Thyroid gland (tissue), 4 donors: ENCODE data around the gene PRH1.

Source experiments
- CTCF ChIP-seq, 6 experiments: fragments of 200-600 bp in 3 of 6; fragments of 450-650 bp in 3 of 6; sonication (generic) in 3 of 6; IDR thresholded peaks; one replicate each; pipeline ENCODE4 v1.5.1; 2016 to 2019; ENCODE audit warnings: antibody characterized with exemption in 6 of 6, mild to moderate bottlenecking in 2 of 6, inconsistent platforms in 1 of 6, moderate library complexity in 1 of 6
- POLR2A ChIP-seq, 2 donors: fragments of 450-650 bp; IDR thresholded peaks; one replicate each; pipeline ENCODE4 v1.6.1; 2017; ENCODE audit warnings: antibody characterized with exemption in 2 of 2, mild to moderate bottlenecking in 2 of 2, moderate library complexity in 1 of 2

GRCh38 chr12:10891937-10892336 lies 7.9 kb upstream of the PRH1 start:
- TF ChIP-seq POLR2A (IDR thresholded peaks at IDR 0.05) (no peak), CTCF (IDR thresholded peaks at IDR 0.05) (no peak)
